SK-N-SH treated with all-trans-retinoic acid at 6 μM for 48 hours (cell line): ENCODE results near the gene TMED1.

Experiments
- ATAC-seq: fragments of 200-7000 bp; cut with Tn5 transposase; 3 replicates; pipeline ENCODE4 v1.9.1; 2020; ENCODE audit warnings: mild to moderate bottlenecking, moderate library complexity
- ARNTL ChIP-seq: fragments of 450-650 bp; formaldehyde crosslinking; IDR thresholded peaks from 2 replicates; pipeline ENCODE4 v1.5.0; 2020; ENCODE audit warnings: low read depth, mild to moderate bottlenecking, moderate library complexity, borderline replicate concordance
- BACH2 ChIP-seq: fragments of 250-450 bp; sonication (Bioruptor Pico); IDR thresholded peaks from 2 replicates; pipeline ENCODE4 v1.9.0; 2021; ENCODE audit warnings: mild to moderate bottlenecking, borderline replicate concordance
- CSDC2 ChIP-seq: fragments of 250-450 bp; sonication (Bioruptor Pico); IDR thresholded peaks from 2 replicates; pipeline ENCODE4 v1.5.0; 2020; ENCODE audit warnings: mild to moderate bottlenecking, moderate library complexity
- ESRRG ChIP-seq: fragments of 250-450 bp; sonication (Bioruptor Pico); IDR thresholded peaks from 2 replicates; pipeline ENCODE4 v1.6.1; 2021; ENCODE audit warnings: mild to moderate bottlenecking
- GLIS3 ChIP-seq: fragments of 250-450 bp; sonication (Bioruptor Pico); IDR thresholded peaks from 2 replicates; pipeline ENCODE4 v1.5.0; 2020; ENCODE audit warnings: mild to moderate bottlenecking, moderate library complexity
- ISL1 ChIP-seq: fragments of 250-450 bp; sonication (Bioruptor Pico); IDR thresholded peaks from 2 replicates; pipeline ENCODE4 v2.1.2; 2022; ENCODE audit warnings: mild to moderate bottlenecking, moderate library complexity
- OSR1 ChIP-seq: fragments of 250-450 bp; sonication (Bioruptor Pico); IDR thresholded peaks from 2 replicates; pipeline ENCODE4 v1.8.0; 2022; ENCODE audit warnings: moderate library complexity, mild to moderate bottlenecking, inconsistent platforms
- PATZ1 ChIP-seq: fragments of 250-450 bp; sonication (Bioruptor Pico); IDR thresholded peaks from 2 replicates; pipeline ENCODE4 v1.8.0; 2020; ENCODE audit warnings: mild to moderate bottlenecking, moderate library complexity, borderline replicate concordance
- PPARA ChIP-seq: fragments of 250-450 bp; sonication (Bioruptor Pico); IDR thresholded peaks from 2 replicates; pipeline ENCODE4 v1.5.0; 2020; ENCODE audit warnings: mild to moderate bottlenecking, borderline replicate concordance
- RARB ChIP-seq: fragments of 250-450 bp; sonication (Bioruptor Pico); IDR thresholded peaks from 2 replicates; pipeline ENCODE4 v1.8.0; 2021; ENCODE audit warnings: mild to moderate bottlenecking, moderate library complexity
- SNAI2 ChIP-seq: fragments of 250-450 bp; sonication (Bioruptor Pico); IDR thresholded peaks from 2 replicates; pipeline ENCODE4 v1.5.0; 2020; ENCODE audit warnings: mild to moderate bottlenecking, moderate library complexity
- TCF4 ChIP-seq: fragments of 250-450 bp; sonication (Bioruptor Pico); IDR thresholded peaks from 2 replicates; pipeline ENCODE4 v1.8.0; 2021; ENCODE audit warnings: mild to moderate bottlenecking, moderate library complexity, borderline replicate concordance
- TOX ChIP-seq: fragments of 250-450 bp; sonication (Bioruptor Pico); IDR thresholded peaks from 2 replicates; pipeline ENCODE4 v1.8.0; 2021; ENCODE audit warnings: mild to moderate bottlenecking, moderate library complexity, borderline replicate concordance
- ZC3H10 ChIP-seq: fragments of 250-450 bp; sonication (Bioruptor Pico); IDR thresholded peaks from 2 replicates; pipeline ENCODE4 v1.5.1; 2021; ENCODE audit warnings: mild to moderate bottlenecking, moderate library complexity
- ZFP3 ChIP-seq: fragments of 250-450 bp; sonication (Bioruptor Pico); IDR thresholded peaks from 2 replicates; pipeline ENCODE4 v1.5.0; 2020; ENCODE audit warnings: mild to moderate bottlenecking, moderate library complexity
- ZFP30 ChIP-seq: fragments of 450-650 bp; formaldehyde crosslinking; IDR thresholded peaks from 2 replicates; pipeline ENCODE4 v1.5.0; 2022; ENCODE audit warnings: mild to moderate bottlenecking, moderate library complexity
- ZNF565 ChIP-seq: fragments of 450-650 bp; formaldehyde crosslinking; conservative IDR thresholded peaks from 2 replicates; pipeline ENCODE4 v1.5.0; 2020; ENCODE audit warnings: low read depth, mild to moderate bottlenecking, moderate library complexity
- ZNF70 ChIP-seq: fragments of 450-650 bp; formaldehyde crosslinking; IDR thresholded peaks from 2 replicates; pipeline ENCODE4 v1.5.0; 2020; ENCODE audit warnings: mild to moderate bottlenecking, moderate library complexity
- ZNF8 ChIP-seq: fragments of 450-650 bp; formaldehyde crosslinking; IDR thresholded peaks from 2 replicates; pipeline ENCODE4 v1.5.0; 2020; ENCODE audit warnings: mild to moderate bottlenecking, moderate library complexity
- TF ChIP-seq, protein P1 (sequence below): fragments of 250-450 bp; sonication (Bioruptor Pico); IDR thresholded peaks from 2 replicates; pipeline ENCODE4 v1.8.0; 2021; ENCODE audit warnings: low read depth, mild to moderate bottlenecking, moderate library complexity, borderline replicate concordance
- TF ChIP-seq, protein P2 (sequence below): fragments of 250-450 bp; sonication (Bioruptor Pico); IDR thresholded peaks from 2 replicates; pipeline ENCODE4 v1.5.0; 2020; ENCODE audit warnings: mild to moderate bottlenecking, moderate library complexity
- TF ChIP-seq, protein P3 (sequence below): fragments of 250-450 bp; sonication (Bioruptor Pico); IDR thresholded peaks from 2 replicates; pipeline ENCODE4 v1.5.1; 2020; ENCODE audit warnings: low read depth, mild to moderate bottlenecking, moderate library complexity
- TF ChIP-seq, protein P4 (sequence below): fragments of 250-450 bp; sonication (Bioruptor Pico); IDR thresholded peaks from 2 replicates; pipeline ENCODE4 v1.5.1; 2021; ENCODE audit warnings: mild to moderate bottlenecking, moderate library complexity

The TMED1 gene

GRCh38 chr19:10832939-10833296 lies 3.1 kb downstream of the TMED1 start:
- ATAC-seq: no peak
- TF ChIP-seq TOX (CRISPR knock-in tag) (no peak), ESRRG (no peak), PATZ1 (CRISPR knock-in tag) (no peak), ISL1 (CRISPR knock-in tag) (no peak), ZFP3 (CRISPR knock-in tag) (no peak), GLIS3 (CRISPR knock-in tag) (no peak), TCF4 (CRISPR knock-in tag) (no peak), ZFP30 (CRISPR knock-in tag) (no peak), BACH2 (no peak), CSDC2 (no peak), ARNTL (CRISPR knock-in tag) (no peak), OSR1 (CRISPR knock-in tag) (no peak), ZC3H10 (CRISPR knock-in tag) (no peak), RARB (no peak), PPARA (no peak), ZNF70 (CRISPR knock-in tag) (no peak), ZNF565 (no peak)
- TF ChIP-seq, protein P1, sequence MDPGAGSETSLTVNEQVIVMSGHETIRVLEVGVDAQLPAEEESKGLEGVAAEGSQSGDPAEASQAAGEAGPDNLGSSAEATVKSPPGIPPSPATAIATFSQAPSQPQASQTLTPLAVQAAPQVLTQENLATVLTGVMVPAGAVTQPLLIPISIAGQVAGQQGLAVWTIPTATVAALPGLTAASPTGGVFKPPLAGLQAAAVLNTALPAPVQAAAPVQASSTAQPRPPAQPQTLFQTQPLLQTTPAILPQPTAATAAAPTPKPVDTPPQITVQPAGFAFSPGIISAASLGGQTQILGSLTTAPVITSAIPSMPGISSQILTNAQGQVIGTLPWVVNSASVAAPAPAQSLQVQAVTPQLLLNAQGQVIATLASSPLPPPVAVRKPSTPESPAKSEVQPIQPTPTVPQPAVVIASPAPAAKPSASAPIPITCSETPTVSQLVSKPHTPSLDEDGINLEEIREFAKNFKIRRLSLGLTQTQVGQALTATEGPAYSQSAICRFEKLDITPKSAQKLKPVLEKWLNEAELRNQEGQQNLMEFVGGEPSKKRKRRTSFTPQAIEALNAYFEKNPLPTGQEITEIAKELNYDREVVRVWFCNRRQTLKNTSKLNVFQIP (CRISPR knock-in tag): no peak
- TF ChIP-seq, protein P2, sequence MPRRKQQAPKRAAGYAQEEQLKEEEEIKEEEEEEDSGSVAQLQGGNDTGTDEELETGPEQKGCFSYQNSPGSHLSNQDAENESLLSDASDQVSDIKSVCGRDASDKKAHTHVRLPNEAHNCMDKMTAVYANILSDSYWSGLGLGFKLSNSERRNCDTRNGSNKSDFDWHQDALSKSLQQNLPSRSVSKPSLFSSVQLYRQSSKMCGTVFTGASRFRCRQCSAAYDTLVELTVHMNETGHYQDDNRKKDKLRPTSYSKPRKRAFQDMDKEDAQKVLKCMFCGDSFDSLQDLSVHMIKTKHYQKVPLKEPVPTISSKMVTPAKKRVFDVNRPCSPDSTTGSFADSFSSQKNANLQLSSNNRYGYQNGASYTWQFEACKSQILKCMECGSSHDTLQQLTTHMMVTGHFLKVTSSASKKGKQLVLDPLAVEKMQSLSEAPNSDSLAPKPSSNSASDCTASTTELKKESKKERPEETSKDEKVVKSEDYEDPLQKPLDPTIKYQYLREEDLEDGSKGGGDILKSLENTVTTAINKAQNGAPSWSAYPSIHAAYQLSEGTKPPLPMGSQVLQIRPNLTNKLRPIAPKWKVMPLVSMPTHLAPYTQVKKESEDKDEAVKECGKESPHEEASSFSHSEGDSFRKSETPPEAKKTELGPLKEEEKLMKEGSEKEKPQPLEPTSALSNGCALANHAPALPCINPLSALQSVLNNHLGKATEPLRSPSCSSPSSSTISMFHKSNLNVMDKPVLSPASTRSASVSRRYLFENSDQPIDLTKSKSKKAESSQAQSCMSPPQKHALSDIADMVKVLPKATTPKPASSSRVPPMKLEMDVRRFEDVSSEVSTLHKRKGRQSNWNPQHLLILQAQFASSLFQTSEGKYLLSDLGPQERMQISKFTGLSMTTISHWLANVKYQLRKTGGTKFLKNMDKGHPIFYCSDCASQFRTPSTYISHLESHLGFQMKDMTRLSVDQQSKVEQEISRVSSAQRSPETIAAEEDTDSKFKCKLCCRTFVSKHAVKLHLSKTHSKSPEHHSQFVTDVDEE: no peak
- TF ChIP-seq, protein P3, sequence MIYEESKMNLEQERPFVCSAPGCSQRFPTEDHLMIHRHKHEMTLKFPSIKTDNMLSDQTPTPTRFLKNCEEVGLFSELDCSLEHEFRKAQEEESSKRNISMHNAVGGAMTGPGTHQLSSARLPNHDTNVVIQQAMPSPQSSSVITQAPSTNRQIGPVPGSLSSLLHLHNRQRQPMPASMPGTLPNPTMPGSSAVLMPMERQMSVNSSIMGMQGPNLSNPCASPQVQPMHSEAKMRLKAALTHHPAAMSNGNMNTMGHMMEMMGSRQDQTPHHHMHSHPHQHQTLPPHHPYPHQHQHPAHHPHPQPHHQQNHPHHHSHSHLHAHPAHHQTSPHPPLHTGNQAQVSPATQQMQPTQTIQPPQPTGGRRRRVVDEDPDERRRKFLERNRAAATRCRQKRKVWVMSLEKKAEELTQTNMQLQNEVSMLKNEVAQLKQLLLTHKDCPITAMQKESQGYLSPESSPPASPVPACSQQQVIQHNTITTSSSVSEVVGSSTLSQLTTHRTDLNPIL (CRISPR knock-in tag): no peak

- no peak for ATAC-seq
- TF ChIP-seq ZFP3 (CRISPR knock-in tag): no peak
- no peak for TF ChIP-seq RARB
- TF ChIP-seq ISL1 (CRISPR knock-in tag): no peak
- TF ChIP-seq CSDC2: no peak
- no peak for TF ChIP-seq SNAI2 (CRISPR knock-in tag)
- TF ChIP-seq GLIS3 (CRISPR knock-in tag): no peak
- TF ChIP-seq, protein P3 (CRISPR knock-in tag): no peak
- TF ChIP-seq ZFP30 (CRISPR knock-in tag): no peak
- TF ChIP-seq TOX (CRISPR knock-in tag): no peak
- TF ChIP-seq ZC3H10 (CRISPR knock-in tag): no peak
- TF ChIP-seq ZNF565: no peak
- TF ChIP-seq, protein P4, sequence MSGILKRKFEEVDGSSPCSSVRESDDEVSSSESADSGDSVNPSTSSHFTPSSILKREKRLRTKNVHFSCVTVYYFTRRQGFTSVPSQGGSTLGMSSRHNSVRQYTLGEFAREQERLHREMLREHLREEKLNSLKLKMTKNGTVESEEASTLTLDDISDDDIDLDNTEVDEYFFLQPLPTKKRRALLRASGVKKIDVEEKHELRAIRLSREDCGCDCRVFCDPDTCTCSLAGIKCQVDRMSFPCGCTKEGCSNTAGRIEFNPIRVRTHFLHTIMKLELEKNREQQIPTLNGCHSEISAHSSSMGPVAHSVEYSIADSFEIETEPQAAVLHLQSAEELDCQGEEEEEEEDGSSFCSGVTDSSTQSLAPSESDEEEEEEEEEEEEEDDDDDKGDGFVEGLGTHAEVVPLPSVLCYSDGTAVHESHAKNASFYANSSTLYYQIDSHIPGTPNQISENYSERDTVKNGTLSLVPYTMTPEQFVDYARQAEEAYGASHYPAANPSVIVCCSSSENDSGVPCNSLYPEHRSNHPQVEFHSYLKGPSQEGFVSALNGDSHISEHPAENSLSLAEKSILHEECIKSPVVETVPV (CRISPR knock-in tag): no peak
- no peak for TF ChIP-seq ZNF8
- TF ChIP-seq PPARA: no peak
- TF ChIP-seq OSR1 (CRISPR knock-in tag): no peak
- TF ChIP-seq TCF4 (CRISPR knock-in tag): no peak
- TF ChIP-seq, protein P2: no peak
- no peak for TF ChIP-seq ARNTL (CRISPR knock-in tag)
Observed at GRCh38 chr19:10831987-10832938, 3.7 kb downstream of the TMED1 start.
